Adrenal gland (tissue), 5 donors: ENCODE data around the gene ERMP1.

Source experiments
- POLR2A ChIP-seq, 2 donors: fragments of 450-650 bp; IDR thresholded peaks; one replicate each; pipeline ENCODE4 v1.6.1; 2017; ENCODE audit warnings: antibody characterized with exemption in 2 of 2, mild to moderate bottlenecking in 2 of 2, moderate library complexity in 1 of 2
- TF ChIP-seq, protein P1 (sequence below), 6 experiments: fragments of 450-650 bp in 4 of 6; fragments of 200-600 bp in 2 of 6; sonication (generic) in 1 of 6; IDR thresholded peaks; 1 replicate in 5 of 6; 2 replicates in 1 of 6; pipeline versions ENCODE4 v1.5.1 to v1.8.0; 2016 to 2021; ENCODE audit warnings: antibody characterized with exemption in 6 of 6, mild to moderate bottlenecking in 2 of 6, moderate library complexity in 1 of 6
- donor health status: DM: no; HTN: no; CAD: no.

DNA sequence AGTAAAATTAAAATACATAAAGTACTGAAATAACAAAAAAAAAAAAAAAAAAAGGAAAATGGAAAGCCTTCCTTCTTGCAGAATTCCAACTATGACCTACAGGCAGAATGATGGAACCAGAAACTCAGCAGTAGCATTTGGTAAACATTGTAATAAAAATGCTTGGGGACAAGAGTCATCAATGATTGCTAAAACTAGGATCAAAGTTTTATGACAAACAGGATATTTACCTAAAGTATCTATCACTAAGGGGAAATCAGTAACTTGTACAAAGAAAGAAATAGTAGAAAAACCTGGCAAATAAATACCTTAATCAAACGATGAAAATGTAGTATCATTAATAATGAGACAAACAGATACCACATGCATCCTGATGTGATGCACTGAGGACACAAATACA is 17.5 kb downstream of the ERMP1 start:
- TF ChIP-seq, protein P1, sequence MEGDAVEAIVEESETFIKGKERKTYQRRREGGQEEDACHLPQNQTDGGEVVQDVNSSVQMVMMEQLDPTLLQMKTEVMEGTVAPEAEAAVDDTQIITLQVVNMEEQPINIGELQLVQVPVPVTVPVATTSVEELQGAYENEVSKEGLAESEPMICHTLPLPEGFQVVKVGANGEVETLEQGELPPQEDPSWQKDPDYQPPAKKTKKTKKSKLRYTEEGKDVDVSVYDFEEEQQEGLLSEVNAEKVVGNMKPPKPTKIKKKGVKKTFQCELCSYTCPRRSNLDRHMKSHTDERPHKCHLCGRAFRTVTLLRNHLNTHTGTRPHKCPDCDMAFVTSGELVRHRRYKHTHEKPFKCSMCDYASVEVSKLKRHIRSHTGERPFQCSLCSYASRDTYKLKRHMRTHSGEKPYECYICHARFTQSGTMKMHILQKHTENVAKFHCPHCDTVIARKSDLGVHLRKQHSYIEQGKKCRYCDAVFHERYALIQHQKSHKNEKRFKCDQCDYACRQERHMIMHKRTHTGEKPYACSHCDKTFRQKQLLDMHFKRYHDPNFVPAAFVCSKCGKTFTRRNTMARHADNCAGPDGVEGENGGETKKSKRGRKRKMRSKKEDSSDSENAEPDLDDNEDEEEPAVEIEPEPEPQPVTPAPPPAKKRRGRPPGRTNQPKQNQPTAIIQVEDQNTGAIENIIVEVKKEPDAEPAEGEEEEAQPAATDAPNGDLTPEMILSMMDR (IDR thresholded peaks at IDR 0.05), result no peak
- TF ChIP-seq POLR2A (IDR thresholded peaks at IDR 0.05), result no peak
